SK-N-MC (cell line): ENCODE measurements around the gene HEG1.

Source experiments
- DNase-seq: peaks from one replicate; pipeline ENCODE4 v3.0.0-alpha.2; 2011; ENCODE audit warnings: low read depth, low spot score
- H3K27ac ChIP-seq: fragments of 200-600 bp; sonication (generic); 2 replicates; pipeline ENCODE4 v1.5.1; 2016; ENCODE audit warnings: mixed run types
- H3K36me3 ChIP-seq: fragments of 200-600 bp; sonication (generic); 2 replicates; pipeline ENCODE4 v1.6.1; 2017; ENCODE audit warnings: antibody characterized with exemption, low read length, mixed read lengths; ENCODE audit not compliant: insufficient read depth
- H3K4me3 ChIP-seq: fragments of 200-600 bp; sonication (generic); 2 replicates; pipeline ENCODE4 v1.5.1; 2016
- H3K9ac ChIP-seq: fragments of 200-600 bp; sonication (generic); 2 replicates; pipeline ENCODE4 v1.8.0; 2017; ENCODE audit warnings: mixed run types, mixed read lengths; ENCODE audit not compliant: insufficient read length
- H3K9me3 ChIP-seq: fragments of 200-600 bp; sonication (generic); 2 replicates; pipeline ENCODE4 v1.6.1; 2017; ENCODE audit warnings: low read depth, mild to moderate bottlenecking, antibody characterized with exemption, low read length, moderate library complexity, mixed read lengths
- EZH2 ChIP-seq: fragments of 200-600 bp; sonication (generic); IDR thresholded peaks from one replicate; pipeline ENCODE4 v1.6.1; 2017; ENCODE audit warnings: antibody characterized with exemption
- FOXP2 ChIP-seq: optimal IDR thresholded peaks from 2 replicates; pipeline ENCODE3; 2011; ENCODE audit warnings: mild to moderate bottlenecking, moderate library complexity; ENCODE audit not compliant: insufficient read depth; ENCODE audit errors: extremely low read length, control extremely low read depth
- POLR2AphosphoS5 ChIP-seq: IDR thresholded peaks from 2 replicates; pipeline ENCODE4 v1.6.1; 2012; ENCODE audit warnings: mild to moderate bottlenecking, low read depth, low read length, borderline replicate concordance

HEG1 gene

GRCh38 chr3:124952282-124952855, 103.4 kb downstream of the HEG1 start:
- TF ChIP-seq POLR2AphosphoS5 (no peak), FOXP2 (no peak), EZH2 (no peak)
- Histone ChIP-seq H3K4me3 (no peak overlapping the region), H3K36me3 (no peaks in the 10 kb centered on the region), H3K9me3 (no peaks in the 10 kb centered on the region; the same call in 1 of the 2 replicates), H3K9ac (no peak overlapping the region), H3K27ac (no peak overlapping the region)
- no peak for DNase-seq

- no peak overlapping the region for H3K27ac ChIP-seq
- no peak for TF ChIP-seq EZH2
- TF ChIP-seq POLR2AphosphoS5: no peak
- H3K4me3 ChIP-seq: no peak overlapping the region
- no peaks in the 10 kb centered on the region for H3K36me3 ChIP-seq
- H3K9ac ChIP-seq: no peak overlapping the region
- DNase-seq: no peak
- no peaks in the 10 kb centered on the region; the same call in 1 of the 2 replicates for H3K9me3 ChIP-seq
Measured at GRCh38 chr3:124951511-124952281, 104.1 kb downstream of the HEG1 start.

- no peaks in the 10 kb centered on the region for H3K9me3 ChIP-seq
- no peaks in the 10 kb centered on the region for H3K36me3 ChIP-seq
- no peak for TF ChIP-seq FOXP2
- TF ChIP-seq EZH2: no peak
- no peak for TF ChIP-seq POLR2AphosphoS5
Measured at GRCh38 chr3:124950026-124950425, 105.8 kb downstream of the HEG1 start.

GRCh38 chr3:124942613-124943012, 113.2 kb downstream of the HEG1 start:
- no peaks in the 10 kb centered on the region for H3K36me3 ChIP-seq
- no peak overlapping the region for H3K9ac ChIP-seq
- H3K27ac ChIP-seq: no peak overlapping the region
- no peaks in the 10 kb centered on the region for H3K9me3 ChIP-seq
- no peak overlapping the region for H3K4me3 ChIP-seq
- no peak for DNase-seq
- TF ChIP-seq EZH2 (no peak), POLR2AphosphoS5 (no peak), FOXP2 (no peak)

More at GRCh38 chr3:124950026-124950425, 105.8 kb downstream of the HEG1 start:
- H3K4me3 ChIP-seq: no peak overlapping the region
- no peak for DNase-seq
- no peak overlapping the region for H3K27ac ChIP-seq
- no peak overlapping the region for H3K9ac ChIP-seq

DNA sequence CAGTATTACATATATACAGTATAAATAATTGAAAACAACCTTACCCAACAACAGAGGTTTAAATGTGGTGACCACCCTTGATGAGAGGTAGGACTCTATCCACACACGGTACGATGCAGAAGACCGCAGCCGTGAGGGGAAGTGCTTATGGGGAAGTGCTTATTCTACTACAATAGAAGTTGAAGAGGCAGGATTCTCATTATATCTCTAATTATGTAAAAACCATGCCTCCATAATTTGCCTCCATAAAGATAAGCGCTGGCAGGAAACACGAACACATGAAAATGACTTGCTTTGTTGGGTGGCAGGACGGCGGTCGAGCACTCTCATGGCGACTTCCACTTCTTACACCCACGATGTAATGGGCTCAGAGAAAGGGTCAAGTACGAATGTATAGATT, 114.0 kb downstream of the HEG1 start:
- Histone ChIP-seq H3K4me3 (no peak overlapping the region), H3K27ac (no peak overlapping the region), H3K9me3 (0 out of 2 replicates have a peak, but pooled peaks cover 4% of the 10 kb centered on the region), H3K36me3 (no peaks in the 10 kb centered on the region), H3K9ac (no peak overlapping the region)
- DNase-seq: no peak
- TF ChIP-seq FOXP2 (no peak), EZH2 (no peak), POLR2AphosphoS5 (no peak)

DNA sequence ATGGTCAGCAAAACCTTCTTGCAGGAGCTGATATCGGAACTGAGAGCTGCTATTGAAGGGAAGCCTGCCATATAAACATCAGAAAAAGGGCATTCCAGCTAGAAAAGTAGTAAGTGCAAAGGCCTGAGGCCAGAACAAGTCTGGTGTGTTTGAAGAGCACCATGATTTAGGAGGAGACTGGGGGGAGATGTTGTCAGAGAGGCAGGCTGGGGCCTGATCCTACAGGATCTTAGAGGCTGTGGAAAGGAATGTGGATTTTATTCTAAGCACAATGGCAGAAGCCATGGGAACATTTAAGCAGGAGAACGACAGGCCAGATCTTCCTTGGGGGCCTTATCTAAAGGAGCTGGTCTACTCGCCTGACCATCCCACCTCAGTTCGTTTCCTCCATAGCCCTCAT, 116.1 kb downstream of the HEG1 start:
- no peak overlapping the region for H3K4me3 ChIP-seq
- TF ChIP-seq FOXP2 (no peak), EZH2 (no peak), POLR2AphosphoS5 (no peak)
- no peak for DNase-seq
- H3K9me3 ChIP-seq: 0 out of 2 replicates have a peak, but pooled peaks cover 4% of the 10 kb centered on the region
- H3K9ac ChIP-seq: no peak overlapping the region
- H3K36me3 ChIP-seq: no peaks in the 10 kb centered on the region
- no peak overlapping the region for H3K27ac ChIP-seq

- DNase-seq: no peak
- H3K9me3 ChIP-seq: 0 out of 2 replicates have a peak, but pooled peaks cover 4% of the 10 kb centered on the region
- no peak overlapping the region for H3K4me3 ChIP-seq
- H3K27ac ChIP-seq: no peak overlapping the region
- no peaks in the 10 kb centered on the region for H3K36me3 ChIP-seq
- H3K9ac ChIP-seq: no peak overlapping the region
- no peak for TF ChIP-seq FOXP2
- TF ChIP-seq POLR2AphosphoS5: no peak
Measured at GRCh38 chr3:124938896-124939295, 116.9 kb downstream of the HEG1 start.

DNA sequence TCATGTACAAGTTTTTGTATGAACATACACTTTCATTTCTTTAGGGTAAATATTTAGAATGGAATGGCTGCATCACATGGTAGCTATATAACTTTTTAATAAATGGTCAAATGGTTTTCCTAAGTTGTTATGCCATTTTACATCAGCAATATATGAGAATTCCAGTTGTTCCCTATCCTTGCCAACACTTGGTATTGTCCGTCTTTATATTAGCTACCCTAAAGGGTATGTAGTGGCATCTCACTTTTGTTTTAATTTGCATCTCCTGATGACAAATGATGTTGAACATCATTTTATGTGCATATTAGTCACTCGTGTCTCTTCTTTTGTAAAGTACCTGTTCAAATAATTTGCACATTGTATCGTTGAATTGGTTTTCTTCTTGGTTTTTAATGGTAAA, 118.7 kb downstream of the HEG1 start:
- DNase-seq: no peak
- TF ChIP-seq POLR2AphosphoS5: no peak
- TF ChIP-seq EZH2: no peak
- TF ChIP-seq FOXP2: no peak
- 0 out of 2 replicates have a peak, but pooled peaks cover 4% of the 10 kb centered on the region for H3K9me3 ChIP-seq
- H3K4me3 ChIP-seq: no peak overlapping the region
- H3K9ac ChIP-seq: no peak overlapping the region
- no peaks in the 10 kb centered on the region for H3K36me3 ChIP-seq
- H3K27ac ChIP-seq: no peak overlapping the region
